Keratinocyte (primary cell): Measurements from ENCODE around the gene TNNT1. TPM values are rescaled to one million over a fixed set of nuclear protein-coding genes. Genes with fewer than 3 reads are reported as not detected.

ENCODE experiments used
- DNase-seq: peaks from one replicate; pipeline ENCODE4 v3.0.0-alpha.2; 2011; ENCODE audit warnings: low read depth, missing footprints, low spot score
- FAIRE-seq: peaks from 2 replicates; lab custom pipeline; 2011; peaks lifted over from hg19 to GRCh38; lab: Jason Lieb, UNC
- H2AFZ ChIP-seq: 2 replicates; pipeline ENCODE4 v1.6.0; 2012; ENCODE audit warnings: low read length, control low read depth, inconsistent platforms; ENCODE audit not compliant: control insufficient read depth
- H3K27ac ChIP-seq: 2 replicates; pipeline ENCODE4 v1.5.1; 2011; ENCODE audit warnings: low read length; ENCODE audit not compliant: control insufficient read depth, insufficient read depth
- H3K27me3 ChIP-seq: 3 replicates; pipeline ENCODE4 v1.6.0; 2011; ENCODE audit warnings: low read length; ENCODE audit not compliant: control insufficient read depth, insufficient read depth; ENCODE audit errors: extremely low read depth
- H3K36me3 ChIP-seq, 2 experiments: 2 replicates in 1 of 2; 3 replicates in 1 of 2; pipeline ENCODE4 v1.5.1; 2011; ENCODE audit warnings: low read length in 2 of 2, mild to moderate bottlenecking in 1 of 2; ENCODE audit not compliant: control insufficient read depth in 2 of 2, insufficient read depth in 2 of 2; ENCODE audit errors: extremely low read depth in 1 of 2
- H3K4me1 ChIP-seq: 3 replicates; pipeline ENCODE4 v1.5.1; 2011; ENCODE audit warnings: low read length; ENCODE audit not compliant: control insufficient read depth, insufficient read depth; ENCODE audit errors: extremely low read depth
- H3K4me2 ChIP-seq: 3 replicates; pipeline ENCODE4 v1.6.0; 2011; ENCODE audit warnings: low read depth, low read length; ENCODE audit not compliant: control insufficient read depth, insufficient read depth; ENCODE audit errors: extremely low read depth
- H3K4me3 ChIP-seq, 3 experiments: fragments of 200-600 bp in 1 of 3; sonication (generic) in 1 of 3; 2 replicates in 2 of 3; 3 replicates in 1 of 3; pipeline ENCODE4 v1.5.1; 2011 to 2016; ENCODE audit warnings: low read length in 3 of 3, mild to moderate bottlenecking in 3 of 3, control low read depth in 2 of 3, inconsistent platforms in 1 of 3, low read depth in 1 of 3, mixed read lengths in 1 of 3, mixed run types in 1 of 3, moderate library complexity in 1 of 3; ENCODE audit not compliant: control insufficient read depth in 2 of 3, insufficient read depth in 2 of 3; ENCODE audit errors: extremely low read depth in 1 of 3
- H3K79me2 ChIP-seq: 2 replicates; pipeline ENCODE4 v1.6.0; 2012; ENCODE audit warnings: low read length; ENCODE audit not compliant: control insufficient read depth, insufficient read depth
- H3K9ac ChIP-seq: 3 replicates; pipeline ENCODE4 v1.6.0; 2011; ENCODE audit warnings: low read length; ENCODE audit not compliant: control insufficient read depth, insufficient read depth; ENCODE audit errors: extremely low read depth
- H3K9me1 ChIP-seq: 3 replicates; pipeline ENCODE4 v1.6.0; 2011; ENCODE audit warnings: low read length; ENCODE audit not compliant: control insufficient read depth, insufficient read depth; ENCODE audit errors: extremely low read depth
- H3K9me3 ChIP-seq: 2 replicates; pipeline ENCODE4 v1.5.1; 2012; ENCODE audit warnings: low read depth, low read length; ENCODE audit not compliant: control insufficient read depth
- H4K20me1 ChIP-seq: 3 replicates; pipeline ENCODE4 v1.6.0; 2011; ENCODE audit warnings: low read length; ENCODE audit not compliant: control insufficient read depth, insufficient read depth; ENCODE audit errors: extremely low read depth
- CTCF ChIP-seq, 3 experiments: IDR thresholded peaks in 1 of 3; conservative IDR thresholded peaks in 1 of 3; optimal IDR thresholded peaks in 1 of 3; 2 replicates in 2 of 3; 3 replicates in 1 of 3; pipeline versions ENCODE3 to v1.5.1; 2011; ENCODE audit warnings: low read length in 3 of 3, mild to moderate bottlenecking in 3 of 3, moderate library complexity in 2 of 3, control low read depth in 1 of 3, inconsistent platforms in 1 of 3; ENCODE audit not compliant: insufficient read depth in 2 of 3; ENCODE audit errors: extremely low read depth in 1 of 3
- EZH2 ChIP-seq: IDR thresholded peaks from one replicate; pipeline ENCODE4 v1.6.1; 2012; ENCODE audit warnings: inconsistent platforms, mild to moderate bottlenecking, low read length, moderate library complexity
- dilution Hi-C: fragments of 300-500 bp; cut with MboI; formaldehyde crosslinking; loops from one replicate; pipeline ENCODE4 v1.7.0; 2020; ENCODE audit warnings: low sequenced_read_pairs; ENCODE audit not compliant: extremely low pct_ligation_motif_present
- polyA plus RNA-seq, 5 experiments: library from polyadenylated mRNA; depleted of rRNA in 3 of 5; stranded (reverse) in 3 of 5; stranded (forward) in 1 of 5; unstranded in 1 of 5; fragments of >200 nt; gene quantifications; 1 replicate in 1 of 5; 2 replicates in 3 of 5; 3 replicates in 1 of 5; pipeline versions ENCODE4 v1.2.1 to v1.2.3, GENCODE V29; 2011 to 2012; ENCODE audit warnings: missing spikeins in 2 of 5, low read depth in 1 of 5, low replicate concordance in 1 of 5

The TNNT1 gene
- polyA plus RNA-seq, 1 donor (not counting 4 experiments of a cell fraction or from before 2014, with no cell fraction given): 99.6 TPM

GRCh38 chr19:55115446-55116065 lies 33.5 kb downstream of the TNNT1 start:
- DNase-seq (no peak), FAIRE-seq (no peak)
- no peak overlapping the region for H3K27ac ChIP-seq
- H3K9ac ChIP-seq: peak overlapping the region; percentile 84
- H2AFZ ChIP-seq: no peak overlapping the region
- H3K4me3 ChIP-seq: peak overlapping the region; percentile 82 to 83 (median 82)
- H3K4me2 ChIP-seq: peak overlapping the region; percentile 81
- H3K79me2 ChIP-seq: peaks cover 57% of the 10 kb centered on the region
- no peaks in the 10 kb centered on the region for H3K27me3 ChIP-seq
- H4K20me1 ChIP-seq: peaks cover 9% of the 10 kb centered on the region
- dilution Hi-C loops: no loop called here
- H3K36me3 ChIP-seq: peaks cover 0 to 5% of the 10 kb centered on the region in 2 experiments
- H3K9me3 ChIP-seq: no peaks in the 10 kb centered on the region
- TF ChIP-seq CTCF (optimal IDR thresholded peaks at IDR 0.05 in 1 of 3, IDR thresholded peaks at IDR 0.05 in 1 of 3, conservative IDR thresholded peaks at IDR 0.05 in 1 of 3; ENCODE audit: extremely low read depth in 1 of 3, insufficient read depth in 2 of 3, low read length in 3 of 3): no peak
- TF ChIP-seq EZH2: no peak
- H3K9me1 ChIP-seq: no peaks in the 10 kb centered on the region
- H3K4me1 ChIP-seq: peaks cover 11% of the 10 kb centered on the region

DNA sequence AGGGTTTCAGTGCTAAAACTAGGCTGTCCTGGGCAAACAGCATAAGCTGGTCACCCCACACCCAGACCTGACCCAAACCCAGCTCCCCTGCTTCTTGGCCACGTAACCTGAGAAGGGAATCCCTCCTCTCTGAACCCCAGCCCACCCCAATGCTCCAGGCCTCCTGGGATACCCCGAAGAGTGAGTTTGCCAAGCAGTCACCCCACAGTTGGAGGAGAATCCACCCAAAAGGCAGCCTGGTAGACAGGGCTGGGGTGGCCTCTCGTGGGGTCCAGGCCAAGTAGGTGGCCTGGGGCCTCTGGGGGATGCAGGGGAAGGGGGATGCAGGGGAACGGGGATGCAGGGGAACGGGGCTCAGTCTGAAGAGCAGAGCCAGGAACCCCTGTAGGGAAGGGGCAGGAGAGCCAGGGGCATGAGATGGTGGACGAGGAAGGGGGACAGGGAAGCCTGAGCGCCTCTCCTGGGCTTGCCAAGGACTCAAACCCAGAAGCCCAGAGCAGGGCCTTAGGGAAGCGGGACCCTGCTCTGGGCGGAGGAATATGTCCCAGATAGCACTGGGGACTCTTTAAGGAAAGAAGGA lies 34.4 kb downstream of the TNNT1 start:
- Histone ChIP-seq H3K4me3 (no peak overlapping the region), H4K20me1 (peaks cover 9% of the 10 kb centered on the region), H3K9ac (no peak overlapping the region), H3K4me2 (no peak overlapping the region), H3K27me3 (no peaks in the 10 kb centered on the region), H3K9me3 (no peaks in the 10 kb centered on the region), H3K36me3 (peaks cover 8 to 10% of the 10 kb centered on the region in 2 experiments), H3K9me1 (no peaks in the 10 kb centered on the region), H3K79me2 (peaks cover 63% of the 10 kb centered on the region), H3K4me1 (peaks cover 11% of the 10 kb centered on the region), H2AFZ (no peak overlapping the region), H3K27ac (no peak overlapping the region)
- FAIRE-seq: no peak
- no peak for DNase-seq
- dilution Hi-C loops: no loop called here
- TF ChIP-seq CTCF (optimal IDR thresholded peaks at IDR 0.05 in 1 of 3, IDR thresholded peaks at IDR 0.05 in 1 of 3, conservative IDR thresholded peaks at IDR 0.05 in 1 of 3; ENCODE audit: extremely low read depth in 1 of 3, insufficient read depth in 2 of 3, low read length in 3 of 3) (no peak), EZH2 (no peak)
